HG03342 (cell line): ENCODE data around the gene CIAO2A.
"Not testable (repeated sequence)": the region's sequence is repeated elsewhere in the genome, so short reads cannot be mapped to it uniquely, and the experiment has no call there.

Experiments used
- ATAC-seq: cut with Tn5 transposase; IDR thresholded peaks from one replicate; pipeline ENCODE4 v1.9.1; 2021; ENCODE audit warnings: mild to moderate bottlenecking, moderate library complexity; ENCODE audit not compliant: unreplicated experiment

The CIAO2A gene, protein sequence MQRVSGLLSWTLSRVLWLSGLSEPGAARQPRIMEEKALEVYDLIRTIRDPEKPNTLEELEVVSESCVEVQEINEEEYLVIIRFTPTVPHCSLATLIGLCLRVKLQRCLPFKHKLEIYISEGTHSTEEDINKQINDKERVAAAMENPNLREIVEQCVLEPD

DNA sequence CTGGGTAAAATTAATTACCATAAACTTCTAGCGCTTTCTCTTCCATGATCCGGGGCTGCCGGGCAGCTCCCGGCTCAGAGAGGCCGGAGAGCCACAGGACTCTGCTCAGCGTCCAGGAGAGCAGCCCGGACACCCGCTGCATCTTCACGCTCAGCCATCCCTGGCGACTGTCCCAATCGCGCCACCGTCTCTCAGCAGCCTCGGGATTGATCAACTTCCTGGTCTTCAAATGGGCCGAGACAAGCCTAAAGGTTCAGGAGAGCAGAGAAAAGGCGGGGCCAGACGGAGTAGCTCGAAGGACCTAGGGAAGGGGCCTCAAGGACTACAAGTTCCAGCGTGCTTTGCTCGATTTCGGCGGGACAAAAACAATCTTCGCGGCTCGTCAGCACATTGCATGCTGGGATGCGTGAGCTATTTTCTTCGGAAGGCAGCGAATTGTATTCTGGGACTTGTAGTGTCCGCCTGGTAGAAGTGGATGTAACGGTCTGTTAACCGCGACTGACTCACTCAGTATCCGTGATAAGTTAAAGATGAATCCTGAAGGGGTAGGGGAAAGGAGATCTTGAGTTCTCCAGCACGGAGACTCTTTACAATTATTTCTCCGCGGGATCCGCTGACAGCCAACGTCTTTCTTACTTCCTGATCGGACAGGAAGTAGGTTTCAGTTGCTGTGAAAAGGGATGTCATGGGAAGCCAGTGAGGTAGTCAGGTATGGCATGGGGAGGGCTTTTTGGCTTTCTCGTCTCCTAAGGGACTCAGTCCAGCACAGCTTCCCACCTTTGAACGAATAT, at the start of gene CIAO2A:
Gene CIAO2A (minus strand): TSS at position 212 of the 791 bp plus-strand sequence. CDS start 70 bp downstream, at position 142.
- peak; percentile 54 for ATAC-seq

DNA sequence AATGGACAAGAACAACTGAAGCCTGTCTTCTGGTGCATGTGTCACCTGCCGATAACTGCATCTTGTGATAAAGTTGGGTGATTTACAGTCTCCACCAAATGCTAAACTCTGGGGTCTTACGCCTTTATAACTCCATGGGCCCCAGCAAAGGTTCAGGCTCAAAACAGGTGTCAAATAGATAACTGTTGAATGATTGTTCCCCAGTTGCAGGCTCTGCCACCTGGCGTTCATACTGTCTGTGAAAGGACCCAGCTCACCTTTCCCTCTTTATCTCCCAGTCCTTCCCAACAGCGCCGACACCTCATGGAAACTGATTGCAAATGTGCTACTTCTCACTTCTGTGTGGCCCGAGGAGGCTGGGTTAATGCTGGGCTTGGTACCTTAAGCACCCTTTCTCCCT, 49.6 kb upstream of the CIAO2A start:
- ATAC-seq: no peak

DNA sequence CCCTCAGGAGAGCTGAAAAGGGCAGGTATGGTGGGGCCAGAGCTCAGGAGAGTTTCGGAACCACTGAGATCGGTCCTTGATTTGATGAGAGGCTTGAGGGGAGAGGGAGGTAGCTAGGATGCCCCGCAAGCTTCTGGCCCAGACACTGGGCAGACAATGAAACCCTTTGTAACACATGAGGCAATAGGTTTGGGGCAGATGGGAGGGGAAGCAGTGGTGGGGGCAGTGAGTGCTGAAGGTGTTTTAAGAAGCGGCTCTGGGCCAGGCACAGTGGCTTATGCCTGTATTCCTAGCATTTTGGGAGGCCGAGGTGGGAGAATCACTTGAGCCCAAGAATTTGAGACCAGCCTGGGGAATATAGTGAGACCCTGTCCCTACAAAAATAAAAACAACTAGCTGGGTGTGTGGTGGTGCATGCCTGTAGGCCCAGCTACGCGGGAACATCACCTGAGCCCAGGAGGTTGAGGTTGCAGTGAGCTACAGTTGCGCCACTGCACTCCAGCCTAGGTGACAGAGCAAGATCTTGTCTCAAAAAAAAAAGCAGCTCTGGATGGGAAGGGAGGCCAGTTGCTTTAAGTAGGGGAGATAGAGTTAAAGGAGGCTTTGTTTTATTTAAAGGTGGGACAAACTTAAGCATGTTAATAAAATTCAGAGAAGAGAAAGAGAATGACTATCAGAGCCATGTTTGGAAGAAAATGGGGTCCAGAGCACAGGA, 48.3 kb upstream of the CIAO2A start:
- ATAC-seq: no peak

DNA sequence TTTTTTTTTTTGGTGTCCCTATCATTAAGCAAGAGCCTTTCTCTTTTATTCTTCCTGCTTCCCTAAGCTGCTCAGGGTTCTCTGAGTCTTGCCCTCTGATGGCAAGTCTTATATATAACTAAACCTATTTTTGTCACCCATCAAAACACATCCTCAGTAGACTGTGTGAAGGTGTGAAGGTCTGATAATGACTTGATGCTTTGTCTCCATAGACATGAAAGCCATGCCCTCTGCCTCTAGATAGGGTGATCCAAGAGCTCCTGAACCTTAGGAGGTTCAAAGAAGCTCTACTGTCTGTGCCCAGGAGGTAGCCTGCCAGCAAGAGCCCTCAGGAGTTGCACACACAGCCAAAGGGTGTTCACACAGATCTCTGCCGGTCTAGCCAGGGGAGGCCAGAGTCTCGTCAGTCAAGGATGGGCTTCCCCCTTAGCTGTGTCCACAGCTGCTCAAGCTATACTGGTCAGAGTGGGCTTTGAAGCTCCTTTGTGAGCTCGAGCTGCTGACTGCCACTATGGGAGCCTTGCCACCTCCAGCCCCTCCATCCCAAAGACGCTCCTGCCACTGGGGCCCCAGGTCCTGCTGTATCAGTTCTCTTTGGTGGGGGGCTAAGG, 44.8 kb upstream of the CIAO2A start:
- no peak for ATAC-seq

DNA sequence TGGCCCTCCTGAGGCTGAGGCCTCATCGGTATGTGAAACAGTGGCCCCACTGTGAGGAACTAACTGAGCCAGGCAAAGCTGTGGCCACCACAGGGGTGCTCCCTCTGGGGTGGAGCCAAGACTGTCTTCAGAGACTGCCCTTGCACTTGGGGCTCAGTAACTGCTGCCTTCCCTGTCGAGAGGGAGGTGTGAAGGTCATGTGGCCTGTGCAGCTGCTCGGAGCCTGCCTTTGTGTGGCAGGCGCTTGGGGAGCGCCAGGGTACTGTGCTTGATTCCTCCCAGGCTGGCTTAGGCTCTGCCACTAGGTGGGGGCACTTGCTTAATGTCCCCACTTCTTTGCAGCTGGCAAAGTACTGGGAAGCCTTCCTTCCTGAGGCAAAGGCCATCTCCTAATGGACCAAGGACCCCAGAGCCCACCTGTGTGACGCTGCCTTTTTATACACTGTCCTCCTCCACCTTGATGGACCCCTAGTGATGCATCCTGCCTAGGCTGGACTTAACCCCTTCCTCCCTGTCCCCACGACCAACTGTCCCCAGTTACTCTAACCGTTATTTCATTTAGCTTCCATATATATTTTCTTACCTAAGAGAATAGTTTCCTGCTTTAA, 43.7 kb upstream of the CIAO2A start:
- no peak for ATAC-seq

DNA sequence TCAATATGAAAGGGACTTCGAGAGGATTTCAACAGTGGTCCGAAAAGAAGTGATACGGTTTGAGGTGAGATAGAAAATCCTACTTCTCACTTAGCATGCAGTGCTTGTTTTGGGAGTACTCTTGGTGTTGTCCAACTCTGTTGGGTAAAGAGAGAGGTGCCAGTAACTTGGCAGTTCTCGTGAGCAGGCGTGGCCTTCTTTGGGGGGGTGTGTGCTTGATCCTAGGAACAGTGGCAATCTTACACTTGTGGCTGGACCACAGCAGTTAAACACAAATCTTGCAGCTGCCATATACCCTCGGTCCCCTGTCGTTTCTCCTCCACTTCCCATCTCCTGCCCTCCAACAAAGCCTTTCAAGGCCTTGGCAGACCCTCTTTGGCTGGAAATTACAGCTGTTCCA, 42.7 kb upstream of the CIAO2A start:
- ATAC-seq: no peak

DNA sequence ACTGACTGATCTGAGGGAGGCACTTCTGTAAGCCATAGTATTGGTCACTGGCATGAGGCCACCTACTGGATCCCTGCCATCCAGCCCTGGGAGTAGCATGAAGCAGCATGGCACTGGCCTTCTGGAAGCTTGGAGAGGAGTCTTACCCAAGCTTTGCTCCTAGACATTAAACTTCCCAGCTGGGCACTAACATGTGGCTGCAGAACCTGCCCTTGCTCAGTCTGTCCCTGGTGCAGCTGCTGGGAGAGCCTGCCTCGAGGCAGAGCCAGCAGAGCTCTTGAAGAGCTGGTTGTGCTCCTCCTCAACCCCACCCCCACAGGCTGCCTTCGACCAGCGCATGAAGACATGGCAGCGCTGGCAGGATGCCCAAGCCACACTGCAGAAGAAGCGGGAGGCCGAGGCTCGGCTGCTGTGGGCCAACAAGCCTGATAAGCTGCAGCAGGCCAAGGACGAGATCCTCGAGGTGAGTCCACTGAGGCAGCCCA, 40.7 kb upstream of the CIAO2A start:
- ATAC-seq: no peak

DNA sequence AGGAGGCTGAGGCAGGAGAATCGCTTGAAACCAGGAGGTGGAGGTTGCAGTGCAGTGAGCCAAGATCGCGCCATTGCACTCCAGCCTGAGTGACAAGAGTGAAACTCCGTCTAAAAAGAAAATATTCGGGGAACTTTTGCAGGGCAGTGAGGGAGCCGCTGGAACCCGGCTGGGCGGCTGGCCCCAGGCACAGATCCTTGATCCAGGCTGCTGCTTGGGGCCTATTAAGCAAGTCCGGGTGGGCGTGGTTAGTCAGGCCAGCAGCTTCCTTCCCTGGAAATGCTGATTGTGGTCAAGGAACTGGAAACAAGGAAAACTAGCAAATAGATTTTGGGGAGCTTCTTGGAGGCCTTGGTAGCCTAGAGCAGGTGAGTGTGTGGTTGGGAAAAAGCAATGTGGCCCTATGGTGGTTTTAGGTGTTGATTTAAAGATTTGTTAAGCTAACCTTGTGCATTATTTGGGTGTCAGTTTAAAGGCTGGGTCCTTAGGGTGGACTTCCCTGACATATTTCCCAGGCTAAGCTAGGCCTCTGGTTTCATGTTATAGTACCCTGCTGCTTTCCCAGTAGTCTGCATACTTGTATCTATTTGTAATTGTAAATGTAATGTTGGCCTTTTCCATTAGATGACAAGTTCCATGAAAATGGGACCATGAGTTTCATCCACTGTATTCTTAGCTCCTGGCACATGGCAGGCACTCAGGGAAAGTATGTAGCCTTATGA, 40.1 kb upstream of the CIAO2A start:
- no peak for ATAC-seq

DNA sequence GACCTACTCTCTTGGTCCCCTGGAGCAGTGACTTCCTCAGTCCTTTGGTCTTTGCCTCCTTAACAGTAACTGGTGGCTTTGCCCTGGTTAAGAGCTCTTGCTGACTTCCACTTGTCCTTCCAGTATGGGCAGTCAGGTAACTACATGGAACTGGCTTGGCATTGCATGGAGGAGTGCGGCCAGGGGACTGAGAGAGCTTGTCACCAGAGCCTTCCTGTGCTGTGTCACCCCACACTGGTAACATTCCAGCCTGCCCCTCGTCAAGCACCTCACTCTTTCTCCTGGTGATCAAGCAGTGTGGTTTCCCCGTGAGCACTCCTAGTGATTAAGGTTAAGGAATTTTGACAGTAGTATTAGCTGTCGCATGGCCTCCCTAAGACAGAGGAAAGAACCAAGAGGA, 38.6 kb upstream of the CIAO2A start:
- no peak for ATAC-seq

DNA sequence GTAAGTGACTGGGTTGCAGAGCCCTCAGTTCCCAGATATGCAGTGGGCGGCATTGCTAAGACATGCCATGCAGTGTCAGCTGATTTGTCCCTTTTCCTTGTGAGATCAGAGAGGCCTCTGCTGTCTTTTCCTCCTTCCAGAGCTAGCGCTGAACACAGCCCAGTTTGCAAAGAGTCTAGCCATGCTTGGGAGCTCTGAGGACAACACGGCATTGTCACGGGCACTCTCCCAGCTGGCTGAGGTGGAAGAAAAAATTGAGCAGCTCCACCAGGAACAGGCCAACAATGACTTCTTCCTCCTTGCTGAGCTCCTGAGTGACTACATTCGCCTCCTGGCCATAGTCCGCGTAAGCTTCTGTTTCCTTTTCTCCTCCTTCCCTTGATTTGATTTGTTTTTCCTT, 37.9 kb upstream of the CIAO2A start:
- ATAC-seq: no peak

DNA sequence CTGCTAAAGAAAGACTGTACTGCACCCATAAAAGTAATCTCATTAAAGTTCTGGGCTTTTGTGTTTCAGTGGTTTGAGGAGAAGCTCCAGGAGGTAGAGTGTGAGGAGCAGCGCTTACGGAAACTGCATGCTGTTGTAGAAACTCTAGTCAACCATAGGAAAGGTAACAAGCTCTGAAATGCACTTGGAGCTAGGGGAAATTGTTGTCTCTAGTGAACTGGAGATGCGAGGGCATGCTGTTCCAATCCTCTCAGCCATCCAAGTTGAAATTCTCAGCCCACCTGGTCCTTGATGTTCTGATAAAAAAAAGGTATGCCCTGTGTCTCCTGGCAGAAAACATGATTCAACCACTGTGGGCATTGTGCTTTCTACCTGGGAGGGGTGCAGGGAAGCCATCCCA, 36.5 kb upstream of the CIAO2A start:
- ATAC-seq: no peak

DNA sequence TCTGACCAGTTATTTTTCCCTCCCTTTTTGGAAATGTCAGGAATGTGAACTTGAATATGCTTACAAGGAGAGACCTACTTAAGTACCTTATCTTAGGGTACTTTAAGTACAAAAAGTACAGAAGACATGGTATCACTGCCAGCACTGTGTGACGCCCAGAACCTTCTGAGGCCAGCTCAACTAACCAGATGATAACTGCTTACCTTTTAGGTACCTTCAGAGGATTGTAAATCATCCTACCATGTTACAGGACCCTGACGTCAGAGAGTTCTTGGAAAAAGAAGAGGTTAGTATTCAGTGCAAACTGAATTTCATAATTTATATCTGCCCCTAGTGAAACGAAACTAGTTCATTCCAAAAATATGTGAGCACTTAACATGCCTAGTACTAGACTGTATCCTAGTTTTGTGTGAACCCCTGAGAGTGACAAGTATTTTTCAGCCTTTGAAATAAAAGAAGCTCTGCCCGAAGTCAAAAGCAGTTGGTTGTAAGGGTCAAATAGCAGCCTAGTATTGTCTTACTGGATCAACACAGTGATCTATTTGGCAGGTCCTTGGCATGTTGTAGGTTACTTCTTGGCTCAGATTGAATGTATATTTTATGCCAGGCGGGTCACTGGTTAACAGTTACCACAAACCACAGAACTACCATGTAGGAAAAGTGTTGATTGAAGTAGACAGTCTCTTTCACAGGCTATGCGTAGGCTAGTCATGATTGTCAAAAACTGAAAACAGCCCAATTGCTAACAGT, 34.1 kb upstream of the CIAO2A start:
- ATAC-seq: no peak

DNA sequence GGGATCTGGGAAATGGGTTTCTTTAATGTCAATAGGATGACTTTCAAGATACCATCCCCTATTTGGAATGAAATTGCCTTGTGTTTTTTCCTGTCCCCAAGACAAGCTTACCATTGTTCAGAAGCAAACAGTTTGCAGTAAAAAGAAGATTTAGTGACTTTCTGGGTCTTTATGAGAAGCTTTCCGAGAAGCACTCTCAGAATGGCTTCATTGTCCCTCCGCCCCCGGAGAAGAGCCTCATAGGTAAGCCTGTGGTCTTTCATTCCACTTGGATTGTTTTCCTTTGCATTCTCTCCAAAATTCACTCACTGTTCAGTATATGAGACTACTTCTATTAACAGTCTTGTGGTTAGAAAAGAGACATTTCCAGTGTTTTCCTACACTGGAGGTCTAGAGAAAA, 32.3 kb upstream of the CIAO2A start:
- ATAC-seq: no peak

DNA sequence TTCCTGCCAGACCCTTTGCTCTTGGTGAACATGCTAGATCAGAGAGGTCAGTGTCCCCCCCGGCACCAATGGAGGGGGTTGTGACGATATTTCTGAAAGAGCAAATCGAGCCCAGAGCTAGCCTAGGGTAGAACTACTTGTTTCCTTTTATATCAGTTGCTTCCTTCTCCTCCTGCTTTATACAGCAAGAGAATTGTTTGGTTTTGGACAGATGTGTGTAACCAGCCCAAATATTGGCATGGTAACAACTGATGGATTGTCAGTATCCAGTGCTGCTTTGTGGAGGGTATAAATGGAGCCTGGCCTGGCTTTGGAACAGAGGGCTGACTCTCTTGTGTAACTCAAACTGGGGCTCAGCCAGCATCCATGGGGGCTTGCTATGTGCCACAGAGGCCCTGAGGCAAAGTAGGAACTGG, 29.3 kb upstream of the CIAO2A start:
- no peak for ATAC-seq

DNA sequence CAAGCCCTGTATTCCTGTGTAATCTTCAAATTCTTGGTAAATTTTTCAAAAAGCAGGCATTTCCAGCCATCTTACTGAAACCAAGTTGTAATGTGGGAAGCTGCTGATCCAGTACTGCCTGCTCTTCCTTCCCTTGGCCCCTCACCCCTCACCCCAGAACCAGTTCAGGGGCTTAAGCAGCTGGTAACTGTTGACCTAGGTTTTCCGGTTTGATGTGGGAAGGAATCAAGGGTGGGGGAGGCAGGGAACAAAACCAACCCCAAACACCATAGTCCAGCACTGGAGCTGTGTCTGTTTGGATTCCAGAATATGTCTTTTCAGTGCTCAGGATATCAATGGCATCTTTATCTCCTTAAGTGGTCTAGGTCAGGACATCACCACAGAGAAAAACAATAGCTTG, 28.8 kb upstream of the CIAO2A start:
- ATAC-seq: no peak

DNA sequence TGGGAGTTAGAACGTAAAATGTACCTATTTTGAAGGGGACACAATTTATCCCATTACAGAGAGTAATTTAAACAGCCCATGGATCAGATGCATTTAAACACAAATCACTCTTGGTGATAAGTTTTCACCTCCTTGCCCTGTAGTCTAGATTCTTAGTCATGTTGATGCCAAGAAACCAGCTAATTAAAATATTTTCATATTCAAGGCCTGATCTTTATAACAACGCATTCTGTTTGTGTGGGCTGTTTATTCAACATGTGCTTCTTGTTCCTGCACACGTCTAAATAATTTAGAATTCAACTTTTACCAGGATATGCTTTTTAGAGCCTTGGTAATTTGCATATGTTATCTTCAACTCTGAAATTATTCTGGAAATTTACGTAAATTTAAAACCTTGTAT, 28.0 kb upstream of the CIAO2A start:
- no peak for ATAC-seq

DNA sequence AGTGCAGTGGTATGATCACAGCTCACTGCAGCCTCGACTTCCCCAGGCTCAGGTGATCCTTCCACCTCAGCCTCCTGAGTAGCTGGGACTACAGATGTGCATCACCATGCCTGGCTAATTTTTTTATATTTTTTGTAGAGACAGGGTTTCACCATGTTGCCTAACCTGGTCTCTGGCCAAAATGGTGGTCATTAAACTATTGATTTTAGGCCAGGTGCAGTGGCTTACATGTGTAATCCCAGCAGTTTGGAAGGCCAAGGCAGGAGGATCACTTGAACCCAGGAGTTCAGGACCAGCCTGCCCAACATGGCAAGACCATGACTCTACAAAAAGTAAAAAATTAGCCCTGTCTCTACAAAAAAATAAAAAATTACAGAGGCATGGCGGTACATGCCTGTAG, 26.7 kb upstream of the CIAO2A start:
- ATAC-seq: not testable (repeated sequence)

DNA sequence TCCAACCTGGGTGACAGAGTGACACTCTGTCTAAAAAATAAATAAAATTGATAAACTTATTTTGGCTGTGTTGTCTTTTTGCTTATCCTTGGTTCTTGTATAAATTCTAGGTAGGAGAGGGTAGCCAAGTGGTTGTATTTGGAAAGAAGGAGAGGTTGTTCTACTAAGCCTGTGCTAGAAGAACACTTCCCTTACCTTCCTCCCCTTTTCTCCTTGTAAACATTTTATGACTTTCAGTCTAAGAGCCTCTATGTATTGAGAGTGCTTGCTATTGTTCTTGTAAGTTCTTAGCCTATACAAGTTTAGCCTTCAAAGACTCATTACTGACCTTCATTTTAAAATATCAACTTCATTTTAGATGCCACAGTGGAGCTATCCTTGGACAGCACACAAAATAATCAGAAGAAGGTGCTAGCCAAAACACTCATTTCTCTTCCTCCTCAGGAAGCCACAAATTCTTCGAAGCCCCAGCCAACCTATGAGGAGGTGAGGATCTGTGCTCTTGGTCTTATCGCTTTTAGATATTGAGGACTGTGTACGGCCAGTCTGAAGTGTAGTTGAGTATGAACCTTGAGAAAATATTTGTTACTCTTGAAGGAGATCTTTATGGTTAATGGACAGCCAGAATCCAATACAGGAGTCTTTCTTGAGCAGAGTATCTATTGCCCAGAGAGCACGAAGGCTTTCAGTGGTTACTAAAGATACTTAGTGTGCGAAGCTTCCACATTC, 24.3 kb upstream of the CIAO2A start:
- ATAC-seq: no peak

DNA sequence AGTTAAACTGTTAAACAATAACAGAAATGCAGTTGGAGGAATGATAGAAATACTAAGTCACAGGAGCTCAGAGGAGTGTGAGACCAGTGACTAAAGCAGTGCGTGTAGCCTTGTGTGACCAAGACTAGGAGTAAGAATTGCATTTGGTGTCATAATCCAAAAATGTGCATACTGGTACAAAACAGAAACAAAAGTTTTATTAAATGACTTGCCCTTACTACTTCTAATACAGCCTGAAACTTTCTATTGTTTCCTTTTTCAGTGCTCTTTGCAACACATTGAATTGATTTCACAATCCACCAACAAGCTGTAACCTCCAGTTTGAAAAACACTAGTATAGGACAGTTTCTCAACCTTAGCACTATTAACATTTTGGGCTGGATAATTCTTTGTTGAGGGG, 19.3 kb upstream of the CIAO2A start:
- no peak for ATAC-seq
